Uterus (tissue), 4 donors: ENCODE results near the gene SORBS1. TPM values are rescaled to one million over a fixed set of nuclear protein-coding genes. Genes with fewer than 3 reads are reported as not detected.

Experiments
- DNase-seq, 2 donors: peaks; one replicate each; pipeline ENCODE4 v3.0.0-alpha.2; 2019 to 2020
- H3K27ac ChIP-seq, 2 donors: fragments of 200-600 bp; sonication (generic); 1 replicate in 1 of 2; 2 replicates in 1 of 2; pipeline ENCODE4 v1.5.1; 2016 to 2018
- H3K27me3 ChIP-seq, 2 donors: fragments of 200-600 bp; sonication (generic); one replicate each; pipeline ENCODE4 v1.5.1; 2018 to 2019; ENCODE audit warnings: control low read depth in 1 of 2
- H3K36me3 ChIP-seq, 2 donors: fragments of 200-600 bp; sonication (generic); one replicate each; pipeline ENCODE4 v1.5.1; 2019; ENCODE audit warnings: control low read depth in 1 of 2
- H3K4me1 ChIP-seq, 2 donors: fragments of 200-600 bp; sonication (generic); one replicate each; pipeline ENCODE4 v1.5.1; 2018 to 2019; ENCODE audit warnings: control low read depth in 1 of 2
- H3K4me3 ChIP-seq, 2 donors: fragments of 200-600 bp; sonication (generic); 1 replicate in 1 of 2; 2 replicates in 1 of 2; pipeline ENCODE4 v1.5.1; 2018 to 2019; ENCODE audit warnings: mild to moderate bottlenecking in 1 of 2
- H3K9me3 ChIP-seq, 2 donors: fragments of 200-600 bp; sonication (generic); one replicate each; pipeline ENCODE4 v1.5.1; 2019; ENCODE audit warnings: control low read depth in 1 of 2
- POLR2A ChIP-seq, 2 donors: fragments of 450-650 bp; IDR thresholded peaks; one replicate each; pipeline ENCODE4 v1.6.1; 2016; ENCODE audit warnings: antibody characterized with exemption in 2 of 2, mild to moderate bottlenecking in 1 of 2, moderate library complexity in 1 of 2
- intact Hi-C: fragments of 100-400 bp; cut with DNase I; formaldehyde crosslinking; loops from one replicate; pipeline ENCODE4 v1.15.1; 2023; ENCODE audit warnings: low total_unique reads
- total RNA-seq, 4 donors: library from RNA; depleted of rRNA in 3 of 4; stranded (reverse); fragments of >200 nt in 3 of 4; gene quantifications; one replicate each; pipeline versions ENCODE4 v1.1.0 to v1.2.4, GENCODE V29; 2014 to 2023
- TF ChIP-seq, protein P1 (sequence below), 4 experiments: fragments of 200-600 bp in 2 of 4; fragments of 450-650 bp in 2 of 4; sonication (generic) in 2 of 4; IDR thresholded peaks; one replicate each; pipeline ENCODE4 v1.5.1; 2016 to 2019; ENCODE audit warnings: antibody characterized with exemption in 4 of 4, mild to moderate bottlenecking in 2 of 4, moderate library complexity in 1 of 4
- donor health status: DM: yes; HTN: yes; CAD: no.

The SORBS1 gene
- total RNA-seq, 4 donors from 2014 or later: 89.9 to 422 (median 271) TPM

DNA sequence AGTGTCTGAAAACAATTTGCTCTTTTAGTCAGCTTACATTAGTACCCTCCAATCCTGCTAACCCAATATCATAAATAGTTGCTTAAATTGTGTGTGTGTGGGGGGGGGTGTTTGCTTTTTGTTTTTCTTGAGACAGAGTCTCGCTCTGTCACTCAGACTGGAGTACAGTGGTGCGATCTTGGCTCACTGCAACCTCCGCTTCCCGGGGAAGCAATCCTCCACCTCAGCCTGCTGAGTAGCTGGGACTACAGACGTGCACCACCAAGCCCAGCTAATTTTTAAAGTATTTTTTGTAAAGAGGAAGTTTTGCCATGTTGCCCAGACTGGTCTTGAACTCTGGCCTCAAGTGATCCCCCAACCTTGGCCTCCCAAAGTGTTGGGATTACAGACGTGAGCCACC lies 196.8 kb downstream of the SORBS1 start:
- no peaks in the 10 kb centered on the region for H3K36me3 ChIP-seq
- no peaks in the 10 kb centered on the region for H3K9me3 ChIP-seq
- intact Hi-C loops: loop anchor here (5.0 kb wide), 1 partner anchor 117 kb away; no protein-coding TSS in a partner anchor
- H3K27me3 ChIP-seq: no peaks in the 10 kb centered on the region
- no peak for DNase-seq
- no peak for TF ChIP-seq POLR2A (IDR thresholded peaks at IDR 0.05)
- TF ChIP-seq, protein P1, sequence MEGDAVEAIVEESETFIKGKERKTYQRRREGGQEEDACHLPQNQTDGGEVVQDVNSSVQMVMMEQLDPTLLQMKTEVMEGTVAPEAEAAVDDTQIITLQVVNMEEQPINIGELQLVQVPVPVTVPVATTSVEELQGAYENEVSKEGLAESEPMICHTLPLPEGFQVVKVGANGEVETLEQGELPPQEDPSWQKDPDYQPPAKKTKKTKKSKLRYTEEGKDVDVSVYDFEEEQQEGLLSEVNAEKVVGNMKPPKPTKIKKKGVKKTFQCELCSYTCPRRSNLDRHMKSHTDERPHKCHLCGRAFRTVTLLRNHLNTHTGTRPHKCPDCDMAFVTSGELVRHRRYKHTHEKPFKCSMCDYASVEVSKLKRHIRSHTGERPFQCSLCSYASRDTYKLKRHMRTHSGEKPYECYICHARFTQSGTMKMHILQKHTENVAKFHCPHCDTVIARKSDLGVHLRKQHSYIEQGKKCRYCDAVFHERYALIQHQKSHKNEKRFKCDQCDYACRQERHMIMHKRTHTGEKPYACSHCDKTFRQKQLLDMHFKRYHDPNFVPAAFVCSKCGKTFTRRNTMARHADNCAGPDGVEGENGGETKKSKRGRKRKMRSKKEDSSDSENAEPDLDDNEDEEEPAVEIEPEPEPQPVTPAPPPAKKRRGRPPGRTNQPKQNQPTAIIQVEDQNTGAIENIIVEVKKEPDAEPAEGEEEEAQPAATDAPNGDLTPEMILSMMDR (IDR thresholded peaks at IDR 0.05): no peak
- H3K27ac ChIP-seq: no peak overlapping the region
- H3K4me3 ChIP-seq: no peak overlapping the region
- peaks cover 0 to 3% of the 10 kb centered on the region in 2 donors for H3K4me1 ChIP-seq

- intact Hi-C loops: loop anchor here (5.0 kb wide), 1 partner anchor 116 kb away; no protein-coding TSS in a partner anchor
- Histone ChIP-seq H3K27ac (no peak overlapping the region), H3K4me3 (no peak overlapping the region), H3K9me3 (no peaks in the 10 kb centered on the region), H3K36me3 (no peaks in the 10 kb centered on the region), H3K27me3 (no peaks in the 10 kb centered on the region), H3K4me1 (peaks cover 0 to 3% of the 10 kb centered on the region in 2 donors)
- TF ChIP-seq, protein P1 (IDR thresholded peaks at IDR 0.05): peak; percentile 83 to 95 (median 92)
- no peak for TF ChIP-seq POLR2A (IDR thresholded peaks at IDR 0.05)
- DNase-seq: peak in 1 of 2 donors; percentile 49
Measured at GRCh38 chr10:95363303-95363912, 197.8 kb downstream of the SORBS1 start.

DNA sequence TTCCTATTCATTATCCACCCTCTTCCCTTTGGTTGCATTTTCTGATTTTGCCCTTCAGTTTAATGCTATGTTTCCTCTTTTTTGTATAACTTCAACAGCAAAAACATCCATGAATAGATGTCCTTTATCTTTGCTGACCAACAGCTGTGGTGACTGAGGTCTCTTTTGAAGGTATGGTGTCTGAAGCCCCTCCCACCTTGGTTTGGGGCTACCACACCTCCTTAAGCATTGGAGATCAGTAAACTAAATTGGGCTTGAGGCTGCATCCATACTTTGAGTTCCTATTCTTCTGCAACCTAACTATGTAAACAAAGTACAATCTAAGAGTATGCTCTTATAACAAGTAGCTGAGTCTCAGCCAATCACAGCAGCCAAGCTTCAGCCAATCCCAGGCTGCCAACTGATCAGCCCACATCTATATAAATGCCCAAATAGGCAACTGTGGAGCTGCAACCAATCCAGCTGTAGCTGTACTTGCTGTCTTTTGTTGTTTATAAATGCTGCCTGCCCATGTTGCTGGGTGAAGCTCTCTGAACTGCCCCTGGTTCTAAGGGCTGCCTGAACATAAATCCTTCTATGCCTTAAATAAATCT lies 201.0 kb downstream of the SORBS1 start:
- no peak overlapping the region for H3K27ac ChIP-seq
- no peak for DNase-seq
- intact Hi-C loops: loop anchor here (5.0 kb wide), 1 partner anchor 113 kb away; no protein-coding TSS in a partner anchor
- no peaks in the 10 kb centered on the region for H3K27me3 ChIP-seq
- H3K36me3 ChIP-seq: no peaks in the 10 kb centered on the region
- no peak overlapping the region for H3K4me3 ChIP-seq
- no peaks in the 10 kb centered on the region for H3K9me3 ChIP-seq
- H3K4me1 ChIP-seq: peaks cover 0 to 3% of the 10 kb centered on the region in 2 donors
- TF ChIP-seq, protein P1 (IDR thresholded peaks at IDR 0.05): no peak

DNA sequence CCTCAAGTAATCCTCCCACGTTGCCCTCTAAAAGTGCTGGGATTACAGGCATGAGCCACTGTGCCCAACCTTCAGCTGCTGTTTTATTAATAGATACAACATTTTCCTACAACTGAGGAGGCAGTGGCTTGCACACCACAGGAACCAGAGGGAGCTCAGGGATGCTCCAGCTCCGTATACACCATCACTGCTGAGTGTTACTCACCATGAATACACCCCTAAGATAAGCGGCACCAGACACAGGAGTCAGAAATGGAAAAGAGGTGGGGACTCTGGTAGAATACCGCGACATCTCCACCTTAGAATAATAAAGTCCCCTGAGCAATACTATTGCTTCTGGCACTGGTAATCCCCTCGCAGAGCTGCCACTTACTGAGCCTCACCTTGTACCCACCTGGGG lies 201.7 kb downstream of the SORBS1 start:
- Histone ChIP-seq H3K36me3 (no peaks in the 10 kb centered on the region), H3K9me3 (no peaks in the 10 kb centered on the region), H3K4me3 (no peak overlapping the region), H3K27ac (no peak overlapping the region), H3K4me1 (peaks cover 0 to 3% of the 10 kb centered on the region in 2 donors), H3K27me3 (no peaks in the 10 kb centered on the region)
- no peak for DNase-seq
- TF ChIP-seq, protein P1 (IDR thresholded peaks at IDR 0.05): no peak
- no peak for TF ChIP-seq POLR2A (IDR thresholded peaks at IDR 0.05)
- intact Hi-C loops: no loop called here

DNA sequence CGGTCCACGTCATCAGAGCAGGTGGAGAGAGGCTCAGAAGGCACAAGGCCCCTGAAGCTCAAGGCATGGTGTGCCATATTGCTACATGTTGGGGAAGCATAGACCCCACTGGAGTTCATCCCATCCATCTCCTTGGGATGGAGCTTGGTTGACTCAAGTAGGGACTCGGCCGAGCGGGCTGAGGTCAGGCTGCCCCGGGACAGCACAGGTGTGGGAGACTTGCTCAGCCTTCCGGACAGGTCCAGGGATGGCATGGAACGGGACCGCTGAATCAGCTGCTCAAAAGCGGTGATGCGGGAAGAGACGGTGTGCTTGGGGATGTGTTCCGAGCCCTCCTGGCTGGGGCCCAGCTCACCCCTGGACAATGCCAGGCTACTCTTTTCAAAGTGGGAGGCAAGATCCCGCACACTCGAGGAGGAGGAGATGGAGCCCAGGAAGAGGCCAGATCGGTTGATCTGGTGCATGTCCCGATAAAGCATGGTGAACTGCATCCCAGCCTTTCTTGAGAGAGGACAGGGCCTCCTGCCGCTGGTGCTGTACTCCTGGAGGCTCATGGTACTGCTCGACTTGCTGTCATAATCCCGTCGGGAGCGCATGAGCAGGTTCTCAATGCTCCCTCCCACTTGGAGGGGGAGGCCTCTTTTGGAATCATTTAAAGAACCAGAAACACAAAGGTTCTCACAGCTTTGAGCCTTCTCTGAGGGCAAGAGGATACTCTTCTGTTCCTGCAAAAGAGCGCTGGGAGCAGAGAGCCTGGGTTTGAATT lies 204.8 kb downstream of the SORBS1 start:
- Histone ChIP-seq H3K4me3 (no peak overlapping the region), H3K27ac (no peak overlapping the region), H3K27me3 (no peaks in the 10 kb centered on the region), H3K9me3 (no peaks in the 10 kb centered on the region), H3K4me1 (peaks cover 0 to 3% of the 10 kb centered on the region in 2 donors), H3K36me3 (no peaks in the 10 kb centered on the region)
- no peak for DNase-seq
- intact Hi-C loops: no loop called here
- TF ChIP-seq, protein P1 (IDR thresholded peaks at IDR 0.05): no peak
- no peak for TF ChIP-seq POLR2A (IDR thresholded peaks at IDR 0.05)
